Neural cell (in vitro differentiated cells): Measurements from ENCODE around the gene IMMP2L. TPM values are rescaled to one million over a fixed set of nuclear protein-coding genes. Genes with fewer than 3 reads are reported as not detected.

ENCODE experiments used
- H2AFZ ChIP-seq: fragments of 200-600, 300-800 bp; sonication (generic), shearing (Covaris generic); 2 replicates; pipeline ENCODE4 v1.6.0; 2014; ENCODE audit warnings: low read depth, mild to moderate bottlenecking, antibody characterized with exemption, low read length, moderate library complexity
- H3F3A ChIP-seq: fragments of 200-600 bp; shearing (Covaris generic); 2 replicates; pipeline ENCODE4 v1.6.1; 2016; ENCODE audit warnings: mild to moderate bottlenecking, moderate library complexity, mixed read lengths, antibody characterized with exemption, low read length; ENCODE audit not compliant: insufficient read depth, poor library complexity, severe bottlenecking
- H3K27ac ChIP-seq: fragments of 200-600, 300-800 bp; sonication (generic), shearing (Covaris generic); 2 replicates; pipeline ENCODE4 v1.5.1; 2014; ENCODE audit warnings: mild to moderate bottlenecking, low read length, moderate library complexity
- H3K27me3 ChIP-seq: fragments of 300-800, 200-600 bp; sonication (generic), shearing (Covaris generic); 2 replicates; pipeline ENCODE4 v1.6.0; 2014; ENCODE audit warnings: mild to moderate bottlenecking, low read depth, low read length, moderate library complexity; ENCODE audit not compliant: insufficient read depth
- H3K36me3 ChIP-seq: fragments of 300-800, 200-600 bp; sonication (generic), shearing (Covaris generic); 2 replicates; pipeline ENCODE4 v1.5.1; 2014; ENCODE audit warnings: mild to moderate bottlenecking, antibody characterized with exemption, low read length, moderate library complexity; ENCODE audit not compliant: insufficient read depth
- H3K4me2 ChIP-seq: fragments of 300-800, 200-600 bp; sonication (generic), shearing (Covaris generic); 2 replicates; pipeline ENCODE4 v1.6.0; 2014; ENCODE audit warnings: mild to moderate bottlenecking, low read length
- H3K4me3 ChIP-seq: fragments of 300-800, 200-600 bp; sonication (generic), shearing (Covaris generic); 2 replicates; pipeline ENCODE4 v1.5.1; 2014; ENCODE audit warnings: mild to moderate bottlenecking, low read length, moderate library complexity
- H3K79me2 ChIP-seq: fragments of 200-600 bp; shearing (Covaris generic); replicated peaks from 2 replicates; pipeline ENCODE4 v1.6.0; 2014; ENCODE audit warnings: mild to moderate bottlenecking, low read length, moderate library complexity; ENCODE audit not compliant: insufficient read depth
- H3K9ac ChIP-seq: fragments of 300-800, 200-600 bp; sonication (generic), shearing (Covaris generic); 2 replicates; pipeline ENCODE4 v1.6.1; 2016; ENCODE audit warnings: mild to moderate bottlenecking, low read length, mixed read lengths
- H3K9me2 ChIP-seq: fragments of 200-600 bp; shearing (Covaris generic); 2 replicates; pipeline ENCODE4 v1.6.1; 2016; ENCODE audit warnings: mild to moderate bottlenecking, low read length, mixed read lengths; ENCODE audit not compliant: insufficient read depth
- H3K9me3 ChIP-seq: fragments of 200-600, 300-800 bp; sonication (generic), shearing (Covaris generic); 2 replicates; pipeline ENCODE4 v1.6.1; 2016; ENCODE audit warnings: mild to moderate bottlenecking, mixed run types, low read length, moderate library complexity, mixed read lengths
- H4K20me1 ChIP-seq: fragments of 200-600 bp; shearing (Covaris generic); 2 replicates; pipeline ENCODE4 v1.6.1; 2016; ENCODE audit warnings: mild to moderate bottlenecking, mixed run types; ENCODE audit not compliant: insufficient read depth
- CTCF ChIP-seq: fragments of 450-650 bp; IDR thresholded peaks from 2 replicates; pipeline ENCODE4 v1.5.1; 2014; ENCODE audit warnings: antibody characterized with exemption, mild to moderate bottlenecking, moderate library complexity; ENCODE audit not compliant: poor library complexity, severe bottlenecking
- EP300 ChIP-seq: fragments of 450-650 bp; conservative IDR thresholded peaks from 2 replicates; pipeline ENCODE4 v1.6.1; 2014; ENCODE audit warnings: antibody characterized with exemption, mild to moderate bottlenecking, moderate library complexity; ENCODE audit not compliant: poor library complexity, severe bottlenecking
- EZH2 ChIP-seq: fragments of 200-600, 300-800 bp; shearing (Covaris generic), sonication (generic); IDR thresholded peaks from 2 replicates; pipeline ENCODE4 v1.6.1; 2014; ENCODE audit warnings: antibody characterized with exemption, low read length, borderline replicate concordance, mild to moderate bottlenecking; ENCODE audit not compliant: insufficient read depth, poor library complexity, severe bottlenecking
- MXI1 ChIP-seq: fragments of 450-650 bp; conservative IDR thresholded peaks from 2 replicates; pipeline ENCODE4 v1.6.1; 2014; ENCODE audit warnings: antibody characterized with exemption, mild to moderate bottlenecking; ENCODE audit not compliant: poor library complexity, severe bottlenecking
- POLR2AphosphoS5 ChIP-seq: IDR thresholded peaks from 2 replicates; pipeline ENCODE4 v1.6.1; 2012
- RAD21 ChIP-seq: fragments of 450-650 bp; conservative IDR thresholded peaks from 2 replicates; pipeline ENCODE4 v1.6.1; 2014; ENCODE audit warnings: antibody characterized with exemption, mild to moderate bottlenecking, moderate library complexity
- REST ChIP-seq: IDR thresholded peaks from 2 replicates; pipeline ENCODE4 v1.6.1; 2012; ENCODE audit warnings: borderline replicate concordance
- SMC3 ChIP-seq: fragments of 450-650 bp; conservative IDR thresholded peaks from 2 replicates; pipeline ENCODE4 v1.6.1; 2014; ENCODE audit warnings: antibody characterized with exemption, mild to moderate bottlenecking, moderate library complexity; ENCODE audit not compliant: poor library complexity
- TAF1 ChIP-seq: IDR thresholded peaks from 2 replicates; pipeline ENCODE4 v1.6.1; 2012; ENCODE audit warnings: low read depth
- polyA plus RNA-seq: library from polyadenylated mRNA; depleted of rRNA; stranded (reverse); fragments of >200 nt; gene quantifications from 2 replicates; pipeline ENCODE4 v1.2.3, GENCODE V29; 2014

IMMP2L gene
- polyA plus RNA-seq, 1 donor from 2014 or later: 9.7 TPM

DNA sequence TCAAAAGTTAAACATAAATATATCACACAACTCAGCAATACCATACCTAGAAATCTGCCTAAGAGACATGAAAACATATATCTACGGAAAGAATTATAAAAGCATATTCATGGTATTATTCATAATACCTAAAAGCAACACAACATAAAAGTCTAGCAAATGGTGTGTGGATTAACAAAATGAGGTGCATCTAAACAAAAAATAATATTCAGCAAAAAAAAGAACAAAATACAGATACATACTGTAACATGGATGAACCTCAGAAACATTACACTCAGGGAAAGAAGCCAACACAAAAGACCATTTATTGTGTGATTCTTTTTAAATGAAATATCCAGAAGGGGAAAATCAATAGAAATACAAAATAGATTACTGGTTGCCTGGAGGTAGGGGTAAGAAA is 155.0 kb downstream of the IMMP2L start:
- no peaks in the 10 kb centered on the region for H3K27me3 ChIP-seq
- no peaks in the 10 kb centered on the region for H3K9me2 ChIP-seq
- H3K79me2 ChIP-seq: no peaks in the 10 kb centered on the region
- no peaks in the 10 kb centered on the region for H3K9me3 ChIP-seq
- no peak overlapping the region for H3K27ac ChIP-seq
- H3K4me2 ChIP-seq: no peak overlapping the region
- H3K36me3 ChIP-seq: no peaks in the 10 kb centered on the region
- no peaks in the 10 kb centered on the region for H4K20me1 ChIP-seq
- no peak overlapping the region for H3K9ac ChIP-seq
- H2AFZ ChIP-seq: no peak overlapping the region
- TF ChIP-seq MXI1 (no peak), REST (no peak), EZH2 (no peak)
- no peak overlapping the region for H3K4me3 ChIP-seq
- H3F3A ChIP-seq: no peaks in the 10 kb centered on the region

DNA sequence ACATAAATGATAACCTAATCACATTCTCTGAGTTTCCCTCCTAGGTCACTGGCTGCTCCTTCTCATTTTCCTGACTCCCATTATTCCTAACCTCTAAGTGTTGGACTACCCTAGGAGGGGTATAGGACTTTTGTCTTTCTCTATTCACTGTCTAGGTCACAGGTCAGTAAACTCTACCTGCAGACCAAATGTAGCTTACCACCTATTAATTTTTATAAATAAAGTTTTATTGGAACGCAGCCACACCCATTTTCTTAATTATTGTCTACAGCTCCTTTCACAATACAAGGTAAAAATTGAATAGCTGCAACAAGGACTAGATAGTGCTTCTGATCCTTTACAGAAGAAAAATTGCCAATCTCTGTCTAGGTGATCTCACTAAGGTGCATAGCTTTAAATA is 156.7 kb downstream of the IMMP2L start:
- H3K27me3 ChIP-seq: no peaks in the 10 kb centered on the region
- H2AFZ ChIP-seq: no peak overlapping the region
- no peak overlapping the region for H3K27ac ChIP-seq
- H3F3A ChIP-seq: no peaks in the 10 kb centered on the region
- H4K20me1 ChIP-seq: no peaks in the 10 kb centered on the region
- no peaks in the 10 kb centered on the region for H3K9me3 ChIP-seq
- H3K9ac ChIP-seq: no peak overlapping the region
- H3K4me3 ChIP-seq: no peak overlapping the region
- no peak overlapping the region for H3K4me2 ChIP-seq
- TF ChIP-seq RAD21: no peak
- no peak for TF ChIP-seq POLR2AphosphoS5
- no peak for TF ChIP-seq MXI1
- no peak for TF ChIP-seq REST
- TF ChIP-seq TAF1: no peak
- TF ChIP-seq EZH2: no peak
- TF ChIP-seq CTCF: no peak
- no peak for TF ChIP-seq EP300
- no peak for TF ChIP-seq SMC3
- H3K9me2 ChIP-seq: no peaks in the 10 kb centered on the region
- no peaks in the 10 kb centered on the region for H3K79me2 ChIP-seq
- H3K36me3 ChIP-seq: no peaks in the 10 kb centered on the region
